Small intestine (tissue), 16 donors: ENCODE data around the gene ZBTB7B. TPM values are rescaled to one million over a fixed set of nuclear protein-coding genes. Genes with fewer than 3 reads are reported as not detected.

Experiments
- DNase-seq, 2 donors: peaks; one replicate each; pipeline versions ENCODE4 v3.0.0 to v3.0.0-alpha.2; 2013
- FAIRE-seq: peaks from 2 replicates; lab custom pipeline; 2012; peaks lifted over from hg19 to GRCh38; lab: Jason Lieb, UNC
- H3K27ac ChIP-seq, 3 donors: one replicate each; pipeline ENCODE4 v1.5.1; 2013; ENCODE audit warnings: low read length in 2 of 3, mild to moderate bottlenecking in 2 of 3, control low read depth in 1 of 3, inconsistent platforms in 1 of 3, low read depth in 1 of 3, moderate library complexity in 1 of 3
- H3K27me3 ChIP-seq, 3 donors: one replicate each; pipeline ENCODE4 v1.6.1; 2013; ENCODE audit warnings: low read length in 3 of 3, inconsistent platforms in 1 of 3; ENCODE audit not compliant: control insufficient read depth in 3 of 3, insufficient read depth in 3 of 3
- H3K36me3 ChIP-seq, 3 donors: one replicate each; pipeline ENCODE4 v1.6.1; 2013; ENCODE audit warnings: low read length in 3 of 3, inconsistent platforms in 1 of 3, low read depth in 1 of 3, mild to moderate bottlenecking in 1 of 3, moderate library complexity in 1 of 3; ENCODE audit not compliant: control insufficient read depth in 3 of 3, insufficient read depth in 2 of 3
- H3K4me1 ChIP-seq, 3 donors: one replicate each; pipeline ENCODE4 v1.6.1; 2013; ENCODE audit warnings: low read length in 2 of 3, inconsistent platforms in 1 of 3, low read depth in 1 of 3, mild to moderate bottlenecking in 1 of 3, moderate library complexity in 1 of 3; ENCODE audit not compliant: control insufficient read depth in 3 of 3, insufficient read depth in 2 of 3
- H3K4me3 ChIP-seq, 3 donors: one replicate each; pipeline ENCODE4 v1.5.1; 2013; ENCODE audit warnings: low read length in 3 of 3, control low read depth in 1 of 3, inconsistent platforms in 1 of 3, low read depth in 1 of 3, mild to moderate bottlenecking in 1 of 3, moderate library complexity in 1 of 3
- H3K9me3 ChIP-seq, 2 donors: one replicate each; pipeline ENCODE4 v1.6.1; 2013; ENCODE audit warnings: low read depth in 1 of 2, low read length in 1 of 2; ENCODE audit not compliant: control insufficient read depth in 2 of 2, insufficient read depth in 1 of 2
- WGBS, 3 donors: extraction: QIAGEN DNeasy Blood & Tissue Kit; methylation state at CpG; one replicate each; pipeline ENCODE4 v1.1.7; 2013; 5-methylcytosine and 5-hydroxymethylcytosine counted together
- long read RNA-seq, 10 donors: transcript quantifications; one replicate each; lab custom pipeline, GENCODE V29; 2026
- polyA plus RNA-seq, 4 donors: library from polyadenylated mRNA; stranded (reverse) in 3 of 4; unstranded in 1 of 4; fragments of 200-250 nt in 3 of 4; fragments of 120-200 nt in 1 of 4; gene quantifications; one replicate each; pipeline versions ENCODE4 v1.2.1 to v1.2.3, GENCODE V29; 2013
- donor health status: healthy with polysubstance abuse.
- donor health status: control.
- donor health status: control.
- donor health status: Bipolar disorder and iron deficiency.
- donor health status: healthy.

ZBTB7B gene
- 100 to 1,000 TPM in 2 of 4 donors, 10 to 100 TPM in 2; 51.5 to 222 (median 115) TPM for polyA plus RNA-seq
- long read RNA-seq, donor 1: 0 reads
- long read RNA-seq, donor 2, partial matches to known transcripts: 11 of 14 reads
- long read RNA-seq, donor 2, other reads (novel, unspliced or antisense): 0 of 14 reads
- long read RNA-seq, donor 3, partial matches to known transcripts: 0 of 3 reads
- long read RNA-seq, donor 3, other reads (novel, unspliced or antisense): 0 of 3 reads
- long read RNA-seq, donor 4: 0 reads
- long read RNA-seq, donor 5, partial matches to known transcripts: 0 of 5 reads
- long read RNA-seq, donor 5, other reads (novel, unspliced or antisense): 0 of 5 reads
- long read RNA-seq, donor 6, partial matches to known transcripts: 0 of 5 reads
- long read RNA-seq, donor 6, other reads (novel, unspliced or antisense): 0 of 5 reads
- long read RNA-seq, donor 7: 0 reads
- long read RNA-seq, donor 8: 0 reads
- long read RNA-seq, donor 9, partial matches to known transcripts: 0 of 1 reads
- long read RNA-seq, donor 9, other reads (novel, unspliced or antisense): 0 of 1 reads
- long read RNA-seq, donor 10, partial matches to known transcripts: 0 of 3 reads
- long read RNA-seq, donor 10, other reads (novel, unspliced or antisense): 0 of 3 reads

DNA sequence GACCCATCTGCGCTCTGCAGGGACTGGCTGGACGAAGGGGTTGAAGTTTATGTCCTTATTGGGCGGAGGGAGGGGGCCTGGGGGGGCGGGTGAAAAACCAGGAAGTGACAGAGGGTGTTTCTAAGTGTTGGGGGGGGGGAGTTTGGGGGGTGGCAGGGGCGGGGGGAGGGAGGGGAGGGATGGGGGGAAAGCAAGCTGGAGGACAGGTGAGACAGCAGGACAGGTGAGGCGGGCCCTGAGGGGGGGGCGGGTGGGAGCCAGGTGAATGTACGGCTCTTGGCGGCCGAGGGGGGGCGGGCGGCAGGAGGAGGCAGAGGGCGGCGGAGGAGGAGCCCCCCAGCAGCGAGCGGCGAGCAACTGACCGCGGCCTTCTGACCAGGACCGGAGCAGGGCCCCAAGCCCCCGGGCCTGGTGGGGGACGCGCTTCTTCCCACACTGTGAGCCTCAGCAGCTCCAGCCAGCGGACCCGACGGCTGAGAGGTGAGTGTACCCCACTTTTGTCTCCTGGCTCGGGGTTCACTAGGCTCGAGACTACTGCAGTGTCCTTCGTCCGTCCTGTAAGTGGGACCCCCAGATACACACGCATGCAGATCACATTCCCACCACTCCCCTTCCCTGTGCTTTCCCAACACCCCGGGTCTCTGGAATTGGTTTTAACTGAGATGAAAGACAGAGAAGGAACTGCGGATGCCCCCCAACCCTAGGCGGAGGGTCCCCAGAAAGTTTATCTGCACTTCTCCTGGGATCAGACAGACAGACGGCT, at the start of gene ZBTB7B:
ZBTB7B (plus strand) TSS at position 339 of the 763 bp plus-strand sequence. CDS start 11,859 bp downstream, outside the sequence.
- FAIRE-seq (no peak), DNase-seq (peak in 1 of 2 donors; percentile 66)

DNA sequence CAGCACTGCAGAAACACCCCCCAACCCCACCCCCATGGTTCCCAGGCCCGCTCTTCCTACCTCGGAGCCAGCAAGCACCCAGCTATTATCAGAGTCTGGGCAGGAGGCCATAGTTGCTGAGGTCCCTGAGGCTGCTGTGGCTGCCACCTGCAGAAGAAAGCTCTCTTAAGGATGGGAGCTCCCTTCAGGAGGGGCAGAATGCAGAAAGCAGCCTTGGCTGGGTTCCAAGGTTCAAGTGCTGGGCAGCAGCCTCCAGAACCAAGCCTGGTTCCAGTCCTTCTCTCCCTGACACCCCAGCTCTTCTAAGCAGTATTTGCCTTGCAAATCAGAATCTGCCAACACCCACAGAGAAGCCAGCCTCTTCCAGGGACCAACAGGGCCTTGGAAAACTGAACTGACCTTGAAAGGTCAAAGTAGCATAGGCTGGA, 49.0 kb upstream of the ZBTB7B start:
- no peak overlapping the region for H3K27ac ChIP-seq
- H3K27me3 ChIP-seq: no peaks in the 10 kb centered on the region
- H3K36me3 ChIP-seq: peaks cover 0 to 42% (median 5%) of the 10 kb centered on the region in 3 donors
- H3K9me3 ChIP-seq: no peaks in the 10 kb centered on the region
- no peak for FAIRE-seq
- 67 to 75% (median 68%) methylated on average over 2 of the region's 2 CpGs for WGBS, 3 donors
- H3K4me1 ChIP-seq: peaks cover 4 to 30% (median 10%) of the 10 kb centered on the region in 3 donors
- DNase-seq: no peak
- H3K4me3 ChIP-seq: no peak overlapping the region

More for the DNA sequence above, at the start of gene ZBTB7B:
- Histone ChIP-seq H3K9me3 (no peaks in the 10 kb centered on the region), H3K27me3 (no peaks in the 10 kb centered on the region), H3K36me3 (peaks cover 0 to 31% (median 0%) of the 10 kb centered on the region in 3 donors), H3K4me1 (peaks cover 8 to 50% (median 21%) of the 10 kb centered on the region in 3 donors), H3K4me3 (peak within 1 kb of the TSS; percentile 70 to 88 (median 77)), H3K27ac (peak within 1 kb of the TSS; percentile 96 to 99 (median 98))
- 0 to 1% (median 0%) methylated on average over 19 to 35 of the region's 35 CpGs for WGBS, 3 donors

DNA sequence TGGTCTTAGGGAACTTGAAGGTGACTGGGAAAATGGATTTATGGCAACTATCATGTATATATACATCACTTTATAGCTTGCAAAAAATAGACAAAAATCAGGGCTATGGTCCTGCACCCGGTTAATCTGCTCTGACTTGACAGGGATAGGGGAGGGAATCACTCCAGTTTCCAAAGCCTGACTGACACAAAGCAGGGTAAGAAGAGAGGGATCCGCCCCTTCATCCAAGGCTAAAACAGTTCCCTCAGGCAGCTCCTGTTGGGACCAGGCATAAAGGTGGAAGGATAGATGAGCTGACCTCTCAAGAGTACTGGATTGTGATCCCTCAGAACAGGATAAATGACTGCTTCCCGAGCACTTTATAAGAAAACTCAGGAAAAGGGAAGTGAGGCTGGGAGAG, 48.1 kb upstream of the ZBTB7B start:
- Histone ChIP-seq H3K4me3 (peak overlapping the region in 2 of 3 donors; percentile 5 to 32), H3K4me1 (peaks cover 4 to 30% (median 10%) of the 10 kb centered on the region in 3 donors), H3K27me3 (no peaks in the 10 kb centered on the region), H3K36me3 (peaks cover 3 to 49% (median 12%) of the 10 kb centered on the region in 3 donors), H3K27ac (peak overlapping the region in 2 of 3 donors; percentile 39 to 49), H3K9me3 (no peaks in the 10 kb centered on the region)
- WGBS, 3 donors: 75 to 84% (median 82%) methylated on average over 3 of the region's 3 CpGs
- FAIRE-seq (no peak), DNase-seq (no peak)

DNA sequence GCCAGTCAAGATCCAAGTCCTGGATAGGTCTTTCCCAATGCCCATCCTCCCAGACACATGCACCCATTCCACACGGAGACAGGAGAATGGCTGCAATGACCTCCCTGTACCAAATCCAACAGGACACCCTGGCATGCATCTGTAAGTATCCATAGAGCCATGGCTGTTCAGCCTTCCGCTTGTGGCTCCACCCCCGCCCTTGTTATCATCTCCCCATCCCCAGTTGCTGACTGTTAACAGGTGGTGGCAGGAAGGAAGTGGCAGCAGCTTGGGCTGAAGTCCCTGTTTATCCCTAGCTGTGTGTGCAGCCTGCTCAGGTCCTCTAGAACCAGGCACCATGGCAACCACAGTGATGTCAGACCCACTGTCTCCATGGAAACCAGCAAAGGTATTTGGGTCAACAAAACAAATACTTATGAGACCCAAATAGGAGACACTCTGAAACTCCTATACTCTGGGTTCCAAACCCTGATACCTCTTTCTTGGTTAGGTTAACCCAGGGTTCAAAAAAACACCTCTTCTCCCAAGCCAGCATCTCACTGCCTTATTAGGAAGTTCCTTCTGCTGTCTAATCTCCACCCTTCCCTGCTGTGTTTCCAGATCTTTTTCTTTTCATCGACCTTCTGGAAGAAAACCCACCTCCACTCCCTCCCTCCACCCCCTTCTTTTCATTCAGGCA, 47.4 kb upstream of the ZBTB7B start:
- H3K4me1 ChIP-seq: peaks cover 4 to 31% (median 10%) of the 10 kb centered on the region in 3 donors
- H3K27me3 ChIP-seq: no peaks in the 10 kb centered on the region
- H3K36me3 ChIP-seq: peaks cover 3 to 49% (median 13%) of the 10 kb centered on the region in 3 donors
- H3K9me3 ChIP-seq: no peaks in the 10 kb centered on the region
- peak overlapping the region; percentile 49 to 83 (median 66) for H3K27ac ChIP-seq
- DNase-seq: peak; percentile 82 to 88
- no peak for FAIRE-seq
- peak overlapping the region; percentile 40 to 66 (median 43) for H3K4me3 ChIP-seq
- 1 to 11% (median 6%) methylated on average over 4 of the region's 4 CpGs for WGBS, 3 donors

DNA sequence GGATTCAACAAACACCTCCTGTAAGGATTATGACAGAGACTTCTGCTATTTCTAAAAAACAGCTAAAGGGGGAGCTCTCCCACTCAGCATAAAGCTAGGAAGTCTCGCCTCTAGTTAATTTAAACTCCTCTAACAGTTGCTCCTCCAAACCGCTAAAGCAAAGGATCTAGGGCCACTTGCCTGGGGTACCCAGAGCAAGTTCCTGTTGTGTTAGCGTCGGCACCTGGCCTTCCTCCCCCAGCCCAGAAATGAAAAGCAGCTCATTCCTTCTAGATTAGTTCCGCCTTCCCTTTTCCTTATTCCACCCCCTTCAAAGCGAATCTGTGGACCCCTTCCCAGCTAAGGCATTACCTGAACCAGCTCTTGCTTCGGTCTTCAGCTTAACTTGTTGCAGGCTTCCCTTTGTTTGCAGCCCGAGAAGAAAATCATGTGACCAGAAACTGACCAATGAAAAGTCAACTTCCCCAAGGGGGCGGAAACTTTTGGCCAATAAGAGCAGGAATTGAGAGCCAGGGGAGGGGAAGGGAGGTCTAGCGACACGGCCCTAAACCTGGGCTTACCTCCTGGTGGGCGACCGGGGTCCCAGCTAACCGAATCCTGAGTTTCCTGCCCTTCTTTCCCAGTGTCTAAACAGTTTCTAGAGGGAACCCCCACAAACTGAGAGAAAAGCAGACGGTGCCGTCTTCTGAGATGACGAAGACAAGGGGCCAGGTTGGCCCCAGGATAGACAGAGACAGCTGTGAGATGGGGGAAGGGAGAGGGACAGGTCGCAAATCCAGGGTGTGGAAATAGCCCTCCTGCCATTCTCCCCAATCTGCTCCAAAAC, 46.7 kb upstream of the ZBTB7B start, which contains the start of gene PBXIP1:
PBXIP1 (minus strand) TSS at position 382 of the 826 bp plus-strand sequence. CDS start 2,378 bp downstream, outside the sequence.
- Histone ChIP-seq H3K4me1 (peaks cover 4 to 39% (median 14%) of the 10 kb centered on the region in 3 donors), H3K36me3 (peaks cover 3 to 42% (median 10%) of the 10 kb centered on the region in 3 donors), H3K4me3 (peak within 1 kb of the TSS; percentile 40 to 66 (median 43)), H3K27me3 (no peaks in the 10 kb centered on the region), H3K27ac (peak within 1 kb of the TSS; percentile 49 to 83 (median 66)), H3K9me3 (no peaks in the 10 kb centered on the region)
- DNase-seq (peak; percentile 96 to 97), FAIRE-seq (no peak)
- 0% methylated on average over 18 of the region's 18 CpGs for WGBS, 3 donors

DNA sequence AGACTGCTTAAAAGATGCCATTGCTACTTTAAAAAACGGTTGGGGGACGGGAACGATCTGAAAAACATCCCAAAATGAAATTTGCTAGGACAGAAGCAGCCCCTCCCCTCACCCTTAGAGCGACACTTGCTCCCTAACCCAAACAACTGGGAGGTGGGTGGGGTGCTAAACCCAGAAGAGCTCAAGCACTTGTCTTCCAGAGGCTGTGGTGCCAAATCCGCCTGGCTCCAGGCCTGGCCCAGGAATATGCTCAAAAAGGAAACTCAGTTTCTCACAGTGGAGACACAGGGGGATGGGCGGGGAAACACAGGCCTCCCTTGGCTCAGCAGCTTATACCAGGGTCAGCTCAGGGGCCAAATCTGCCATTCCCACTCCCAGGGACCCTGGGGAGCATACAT, 46.1 kb upstream of the ZBTB7B start:
- Histone ChIP-seq H3K9me3 (no peaks in the 10 kb centered on the region), H3K4me3 (peak overlapping the region in 2 of 3 donors; percentile 40 to 66), H3K4me1 (peaks cover 4 to 39% (median 13%) of the 10 kb centered on the region in 3 donors), H3K27me3 (no peaks in the 10 kb centered on the region), H3K27ac (peak overlapping the region; percentile 37 to 83 (median 49)), H3K36me3 (peaks cover 3 to 36% (median 8%) of the 10 kb centered on the region in 3 donors)
- DNase-seq (no peak), FAIRE-seq (no peak)
- 17 to 33% (median 21%) methylated on average over 6 of the region's 6 CpGs for WGBS, 3 donors

DNA sequence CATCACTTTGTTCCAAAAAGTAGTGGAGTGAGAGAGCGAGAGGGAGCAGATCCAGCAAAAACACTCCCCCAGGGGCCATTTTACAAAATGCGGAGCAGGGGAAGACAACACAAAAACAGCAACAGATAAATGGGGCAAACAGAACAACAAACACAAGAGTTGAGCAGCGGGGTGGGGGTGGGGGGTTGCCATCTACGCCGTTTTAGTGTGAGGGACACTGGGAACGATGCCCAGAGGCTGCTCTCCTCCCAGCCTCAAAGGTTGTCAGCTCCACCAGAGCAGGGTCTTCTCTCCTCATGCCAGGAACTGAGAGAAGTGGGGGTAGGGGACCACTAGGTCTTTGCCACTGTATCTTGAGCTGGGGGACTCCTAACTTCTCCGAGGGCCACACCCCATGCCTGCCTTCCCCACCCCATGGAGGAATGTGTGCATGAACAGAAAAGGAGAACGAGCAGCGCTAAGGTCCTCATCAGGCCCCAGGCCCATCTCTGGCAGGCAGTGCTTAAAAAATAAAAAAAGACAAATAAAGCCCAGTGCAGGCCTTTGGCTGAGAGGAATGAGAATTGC, 45.4 kb upstream of the ZBTB7B start:
- no peaks in the 10 kb centered on the region for H3K27me3 ChIP-seq
- H3K27ac ChIP-seq: peak overlapping the region in 1 of 3 donors; percentile 83
- peaks cover 4 to 39% (median 12%) of the 10 kb centered on the region in 3 donors for H3K4me1 ChIP-seq
- FAIRE-seq (no peak), DNase-seq (no peak)
- 43 to 63% (median 45%) methylated on average over 9 of the region's 9 CpGs for WGBS, 3 donors
- H3K9me3 ChIP-seq: no peaks in the 10 kb centered on the region
- H3K36me3 ChIP-seq: peaks cover 3 to 29% (median 8%) of the 10 kb centered on the region in 3 donors
- H3K4me3 ChIP-seq: no peak overlapping the region
